Measurements from ENCODE around the gene JMJD1C. TPM values are rescaled to one million over a fixed set of nuclear protein-coding genes. Genes with fewer than 3 reads are reported as not detected.

JMJD1C gene
- total and polyA plus RNA-seq, 11 donors, result 20.3 to 54.6 (median 34.1) TPM

DNA sequence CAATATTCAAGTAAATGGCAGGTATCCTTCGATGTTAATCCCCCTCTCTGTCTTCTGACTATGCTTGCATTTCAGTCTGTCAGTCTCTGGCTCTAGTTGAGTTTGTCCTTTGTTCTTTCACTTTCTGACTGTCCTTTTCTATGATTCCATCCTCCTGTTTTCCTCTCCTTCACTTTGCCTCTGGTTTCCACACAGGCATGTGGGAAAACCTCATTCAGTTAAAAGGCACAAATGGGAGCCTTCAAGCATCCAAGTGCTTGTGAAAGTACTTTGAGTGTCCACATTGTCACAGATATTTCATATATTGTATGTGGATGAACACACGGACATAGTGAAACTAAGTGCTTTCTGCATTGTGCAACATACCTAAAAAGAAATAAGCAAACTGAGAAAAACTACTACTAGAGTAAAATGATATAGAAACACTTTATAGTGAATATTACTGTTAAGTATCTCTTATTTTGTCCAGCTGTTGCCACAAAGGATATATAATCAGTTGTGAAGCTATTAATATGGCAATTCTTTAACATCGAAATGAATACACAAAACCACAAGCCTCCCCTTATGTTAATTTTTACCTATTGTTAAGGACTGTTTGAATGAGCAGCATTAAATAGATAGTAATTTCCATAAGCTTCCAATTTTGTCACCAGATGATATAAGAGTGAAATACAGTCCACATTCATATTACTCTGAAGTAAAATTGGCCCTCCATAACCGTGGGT, 260.9 kb downstream of the JMJD1C start:
- Histone ChIP-seq H3K27ac (peak overlapping the region in 3 of 12 donors; percentile 3 to 47 (median 8)), H3K9me3 (no peaks in the 10 kb centered on the region), H3K27me3 (no peaks in the 10 kb centered on the region), H3K4me3 (peak overlapping the region in 1 of 12 donors; percentile 15), H3K4me1 (peaks cover 3 to 74% (median 52%) of the 10 kb centered on the region in 12 donors), H3K36me3 (peaks cover 0 to 64% (median 44%) of the 10 kb centered on the region in 9 donors)
- no peak for TF ChIP-seq POLR2A (IDR thresholded peaks at IDR 0.05)
- TF ChIP-seq, protein P1, sequence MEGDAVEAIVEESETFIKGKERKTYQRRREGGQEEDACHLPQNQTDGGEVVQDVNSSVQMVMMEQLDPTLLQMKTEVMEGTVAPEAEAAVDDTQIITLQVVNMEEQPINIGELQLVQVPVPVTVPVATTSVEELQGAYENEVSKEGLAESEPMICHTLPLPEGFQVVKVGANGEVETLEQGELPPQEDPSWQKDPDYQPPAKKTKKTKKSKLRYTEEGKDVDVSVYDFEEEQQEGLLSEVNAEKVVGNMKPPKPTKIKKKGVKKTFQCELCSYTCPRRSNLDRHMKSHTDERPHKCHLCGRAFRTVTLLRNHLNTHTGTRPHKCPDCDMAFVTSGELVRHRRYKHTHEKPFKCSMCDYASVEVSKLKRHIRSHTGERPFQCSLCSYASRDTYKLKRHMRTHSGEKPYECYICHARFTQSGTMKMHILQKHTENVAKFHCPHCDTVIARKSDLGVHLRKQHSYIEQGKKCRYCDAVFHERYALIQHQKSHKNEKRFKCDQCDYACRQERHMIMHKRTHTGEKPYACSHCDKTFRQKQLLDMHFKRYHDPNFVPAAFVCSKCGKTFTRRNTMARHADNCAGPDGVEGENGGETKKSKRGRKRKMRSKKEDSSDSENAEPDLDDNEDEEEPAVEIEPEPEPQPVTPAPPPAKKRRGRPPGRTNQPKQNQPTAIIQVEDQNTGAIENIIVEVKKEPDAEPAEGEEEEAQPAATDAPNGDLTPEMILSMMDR (IDR thresholded peaks at IDR 0.05), result no peak
- WGBS, 4 donors, result 73 to 80% (median 77%) methylated on average over 4 of the region's 4 CpGs
- intact Hi-C loops (cut with DNase I), result loop anchor here in 7 of 10 donors (5.0 to 10.0 kb wide), 8 partner anchors 33 to 512 kb away; partner anchors contain the start of gene REEP3 (in 2 of the 7)
- ATAC-seq (no peak), DNase-seq (no peak)

DNA sequence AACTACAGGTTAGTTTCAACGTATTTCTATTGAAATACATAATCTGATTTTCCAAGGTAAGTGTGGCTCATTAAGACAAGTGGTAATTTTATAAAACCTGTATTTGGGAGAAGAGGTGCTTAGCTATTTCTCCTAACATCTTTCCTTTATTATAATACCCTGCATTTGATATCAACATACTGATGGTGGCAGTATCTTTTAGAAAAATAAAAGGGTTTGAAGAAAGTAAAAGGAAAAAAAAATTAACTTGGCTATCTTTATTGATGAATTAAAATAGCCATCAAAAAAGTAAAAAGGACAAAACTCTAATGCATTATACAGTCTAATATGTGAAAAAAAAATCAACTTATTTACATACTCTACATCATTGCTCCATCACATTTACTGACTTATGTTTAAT, 264.7 kb downstream of the JMJD1C start:
- no peak for DNase-seq
- intact Hi-C loops (cut with DNase I), result loop anchor here in 1 of 10 donors (10.0 kb wide), 1 partner anchor 424 kb away; no protein-coding TSS in a partner anchor
- 0 to 2% (median 0%) methylated on average over 1 of the region's 1 CpG for WGBS, 4 donors
- H3K9me3 ChIP-seq, result no peaks in the 10 kb centered on the region
- ATAC-seq, result no peak
- TF ChIP-seq, protein P1 (IDR thresholded peaks at IDR 0.05), result no peak
- TF ChIP-seq POLR2A (IDR thresholded peaks at IDR 0.05), result no peak
- no peaks in the 10 kb centered on the region for H3K27me3 ChIP-seq
- no peak overlapping the region for H3K4me3 ChIP-seq
- H3K27ac ChIP-seq, result no peak overlapping the region
- H3K4me1 ChIP-seq, result peaks cover 0 to 56% (median 17%) of the 10 kb centered on the region in 12 donors
- H3K36me3 ChIP-seq, result peaks cover 0 to 82% (median 61%) of the 10 kb centered on the region in 9 donors

DNA sequence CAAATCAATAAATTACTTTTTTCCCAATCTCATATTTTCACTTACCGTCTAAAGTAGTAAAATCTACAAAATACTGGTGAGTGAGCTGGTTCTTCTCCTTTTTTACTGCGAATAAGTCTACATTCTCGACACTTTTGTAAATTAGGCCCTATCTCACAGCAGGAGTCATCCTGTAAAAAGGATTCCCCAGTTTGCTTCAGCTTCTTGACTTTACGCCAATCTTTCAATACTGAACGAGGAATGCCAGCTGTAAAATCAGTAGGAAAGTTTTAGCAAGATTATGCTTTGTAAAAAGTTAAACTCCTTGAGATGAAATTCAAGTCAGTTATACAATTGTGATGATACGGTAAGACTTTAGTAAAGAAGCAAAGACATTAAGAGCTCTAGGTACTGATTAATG, 265.3 kb downstream of the JMJD1C start:
- TF ChIP-seq POLR2A (IDR thresholded peaks at IDR 0.05), result no peak
- TF ChIP-seq, protein P1 (IDR thresholded peaks at IDR 0.05), result no peak
- no peak for DNase-seq
- Histone ChIP-seq H3K27me3 (no peaks in the 10 kb centered on the region), H3K4me1 (peaks cover 0 to 49% (median 12%) of the 10 kb centered on the region in 12 donors), H3K4me3 (no peak overlapping the region), H3K27ac (peak overlapping the region in 1 of 12 donors; percentile 24), H3K9me3 (no peaks in the 10 kb centered on the region), H3K36me3 (peaks cover 0 to 82% (median 61%) of the 10 kb centered on the region in 9 donors)
- no peak for ATAC-seq
- intact Hi-C loops (cut with DNase I), result loop anchor here in 1 of 10 donors (10.0 kb wide), 1 partner anchor 424 kb away; no protein-coding TSS in a partner anchor
- 50 to 59% (median 56%) methylated on average over 6 of the region's 6 CpGs for WGBS, 4 donors

DNA sequence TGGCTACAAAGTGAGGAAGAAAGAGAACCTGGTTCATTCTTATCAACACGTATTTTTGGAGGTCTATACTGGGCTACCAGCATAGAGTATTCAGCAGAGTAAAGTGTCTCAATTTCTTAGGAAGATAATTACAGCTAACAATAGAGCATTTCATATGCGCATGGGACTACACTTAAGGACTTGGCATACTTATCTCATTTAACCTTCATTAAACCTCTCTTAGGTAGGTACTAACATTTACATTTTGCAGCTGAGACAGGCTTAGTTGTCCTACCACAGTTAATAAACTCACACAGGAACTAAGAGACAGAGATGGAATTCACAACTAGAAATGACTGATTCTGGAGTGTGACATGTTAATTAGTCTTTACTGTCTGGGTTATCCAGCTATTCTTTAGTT, 266.1 kb downstream of the JMJD1C start:
- Histone ChIP-seq H3K4me1 (peaks cover 0 to 42% (median 6%) of the 10 kb centered on the region in 12 donors), H3K36me3 (peaks cover 0 to 82% (median 62%) of the 10 kb centered on the region in 9 donors), H3K9me3 (no peaks in the 10 kb centered on the region), H3K27me3 (no peaks in the 10 kb centered on the region), H3K4me3 (no peak overlapping the region), H3K27ac (peak overlapping the region in 1 of 12 donors; percentile 8)
- peak in 1 of 4 donors; percentile 49 for ATAC-seq
- no peak for TF ChIP-seq POLR2A (IDR thresholded peaks at IDR 0.05)
- TF ChIP-seq, protein P1 (IDR thresholded peaks at IDR 0.05), result no peak
- WGBS, 4 donors, result 49 to 63% (median 55%) methylated on average over 2 of the region's 2 CpGs
- DNase-seq, result no peak
- intact Hi-C loops (cut with DNase I), result loop anchor here in 1 of 10 donors (10.0 kb wide), 1 partner anchor 425 kb away; no protein-coding TSS in a partner anchor
